ENCODE measurements around the gene SLC43A1.
A peak's percentile ranks its signal among the peaks of the same experiment; 100 is the strongest.

The SLC43A1 gene

GRCh38 chr11:57481915-57482781 lies 33.4 kb downstream of the SLC43A1 start:
- H3K4me3 ChIP-seq (ENCODE audit: low read depth, low read length), result no peak overlapping the region
- TF ChIP-seq, protein P1, sequence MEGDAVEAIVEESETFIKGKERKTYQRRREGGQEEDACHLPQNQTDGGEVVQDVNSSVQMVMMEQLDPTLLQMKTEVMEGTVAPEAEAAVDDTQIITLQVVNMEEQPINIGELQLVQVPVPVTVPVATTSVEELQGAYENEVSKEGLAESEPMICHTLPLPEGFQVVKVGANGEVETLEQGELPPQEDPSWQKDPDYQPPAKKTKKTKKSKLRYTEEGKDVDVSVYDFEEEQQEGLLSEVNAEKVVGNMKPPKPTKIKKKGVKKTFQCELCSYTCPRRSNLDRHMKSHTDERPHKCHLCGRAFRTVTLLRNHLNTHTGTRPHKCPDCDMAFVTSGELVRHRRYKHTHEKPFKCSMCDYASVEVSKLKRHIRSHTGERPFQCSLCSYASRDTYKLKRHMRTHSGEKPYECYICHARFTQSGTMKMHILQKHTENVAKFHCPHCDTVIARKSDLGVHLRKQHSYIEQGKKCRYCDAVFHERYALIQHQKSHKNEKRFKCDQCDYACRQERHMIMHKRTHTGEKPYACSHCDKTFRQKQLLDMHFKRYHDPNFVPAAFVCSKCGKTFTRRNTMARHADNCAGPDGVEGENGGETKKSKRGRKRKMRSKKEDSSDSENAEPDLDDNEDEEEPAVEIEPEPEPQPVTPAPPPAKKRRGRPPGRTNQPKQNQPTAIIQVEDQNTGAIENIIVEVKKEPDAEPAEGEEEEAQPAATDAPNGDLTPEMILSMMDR (IDR thresholded peaks at IDR 0.05; ENCODE audit: low read depth, low read length), result no peak

DNA sequence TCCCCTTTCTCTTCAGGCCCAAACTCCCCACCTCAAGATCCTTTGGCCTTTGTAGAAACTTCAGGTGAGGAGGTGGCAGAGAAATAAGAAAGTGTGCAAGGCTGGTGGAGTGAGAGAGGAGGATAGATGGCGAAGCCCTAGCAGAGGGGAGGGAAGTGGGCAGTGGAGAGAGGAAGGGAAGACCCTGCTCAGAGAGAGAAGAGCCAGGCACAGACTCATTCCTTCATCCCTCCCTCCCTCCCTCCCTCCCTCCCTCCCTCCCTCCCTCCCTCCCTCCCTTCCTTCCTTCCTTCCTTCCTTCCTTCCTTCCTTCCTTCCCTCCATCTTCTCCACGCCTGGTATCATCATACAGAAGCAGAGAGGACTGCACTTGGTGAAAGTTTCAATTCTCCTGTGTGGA lies 34.2 kb downstream of the SLC43A1 start:
- no peak overlapping the region for H3K4me3 ChIP-seq (ENCODE audit: low read depth, low read length)
- TF ChIP-seq, protein P1 (IDR thresholded peaks at IDR 0.05; ENCODE audit: low read depth, low read length), result no peak

DNA sequence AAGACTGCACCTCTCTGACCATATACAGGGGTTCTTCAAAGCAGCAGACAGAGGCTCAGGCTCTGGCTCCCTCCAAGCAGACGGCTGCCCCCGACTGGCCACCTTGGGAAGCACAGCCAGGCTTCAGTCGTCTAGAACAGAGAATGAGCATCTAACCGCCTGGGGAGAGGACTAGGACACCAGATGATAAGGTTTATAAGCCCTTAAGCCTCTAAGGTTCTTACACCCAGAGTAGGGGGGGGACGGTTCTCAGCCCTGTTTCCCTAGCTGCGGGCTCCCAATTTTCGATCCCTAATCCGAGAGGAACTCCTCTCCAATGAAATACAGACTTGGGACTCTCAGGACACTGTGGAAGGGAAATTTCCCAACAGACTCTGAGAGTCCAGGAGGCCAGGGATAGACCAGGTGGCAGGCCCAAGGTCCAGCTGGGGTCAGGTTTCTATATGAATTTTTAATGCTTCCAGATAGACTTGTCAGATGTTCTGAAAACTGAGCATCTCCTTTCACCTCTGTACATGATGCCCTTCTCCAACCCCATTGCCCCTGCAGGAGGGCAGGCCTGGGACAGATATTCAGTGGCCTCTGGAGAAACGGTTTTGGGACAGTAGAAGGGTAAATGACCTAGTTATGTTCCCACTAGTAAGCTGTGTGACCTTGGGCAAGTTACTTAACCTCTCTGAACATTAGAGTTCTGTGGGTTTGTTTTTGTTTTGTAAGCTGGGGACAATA lies 34.9 kb downstream of the SLC43A1 start:
- TF ChIP-seq, protein P1 (IDR thresholded peaks at IDR 0.05; ENCODE audit: low read depth, low read length), result peak; percentile 77
- no peak overlapping the region for H3K4me3 ChIP-seq (ENCODE audit: low read depth, low read length)

DNA sequence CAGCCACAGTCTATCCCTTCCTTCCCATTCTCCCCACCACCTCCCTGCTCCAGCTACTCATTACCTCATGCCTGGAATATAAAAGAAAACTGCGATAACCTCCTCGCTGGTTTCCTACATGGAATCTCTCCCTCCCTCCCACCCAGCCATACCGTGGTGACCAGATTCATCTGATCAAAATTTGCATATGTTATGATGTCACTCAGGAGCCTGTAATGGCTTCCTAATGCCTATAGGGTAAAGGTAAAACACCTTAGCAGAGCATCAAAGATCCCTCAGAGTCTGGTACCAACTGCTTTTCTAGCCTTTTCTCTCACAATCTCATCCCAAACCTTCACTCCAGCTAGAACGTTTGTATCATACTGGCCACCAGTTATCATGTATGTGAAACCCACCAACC lies 35.6 kb downstream of the SLC43A1 start:
- TF ChIP-seq, protein P1 (IDR thresholded peaks at IDR 0.05; ENCODE audit: low read depth, low read length), result no peak
- H3K4me3 ChIP-seq (ENCODE audit: low read depth, low read length), result no peak overlapping the region

- no peak overlapping the region for H3K4me3 ChIP-seq (ENCODE audit: low read depth, low read length)
Observed at GRCh38 chr11:57479021-57479663, 36.4 kb downstream of the SLC43A1 start.

GRCh38 chr11:57477507-57478189 lies 37.9 kb downstream of the SLC43A1 start:
- no peak overlapping the region for H3K4me3 ChIP-seq (ENCODE audit: low read depth, low read length)
- TF ChIP-seq, protein P1 (IDR thresholded peaks at IDR 0.05; ENCODE audit: low read depth, low read length), result no peak

More at GRCh38 chr11:57479021-57479663, 36.4 kb downstream of the SLC43A1 start:
- TF ChIP-seq, protein P1 (IDR thresholded peaks at IDR 0.05; ENCODE audit: low read depth, low read length), result 0 out of 2 replicates have a peak, but pooled peaks have one; percentile 2

Data from WI38 (cell line).